SH-SY5Y (cell line): Measurements from ENCODE around the gene TRIM28.

ENCODE experiments used
- GATA2 ChIP-seq: IDR thresholded peaks from 2 replicates; pipeline ENCODE4 v1.6.1; 2011; ENCODE audit warnings: mild to moderate bottlenecking, low read depth, low read length
- GATA3 ChIP-seq: IDR thresholded peaks from 2 replicates; pipeline ENCODE4 v1.6.1; 2011; ENCODE audit warnings: low read depth, mild to moderate bottlenecking, low read length, moderate library complexity

DNA sequence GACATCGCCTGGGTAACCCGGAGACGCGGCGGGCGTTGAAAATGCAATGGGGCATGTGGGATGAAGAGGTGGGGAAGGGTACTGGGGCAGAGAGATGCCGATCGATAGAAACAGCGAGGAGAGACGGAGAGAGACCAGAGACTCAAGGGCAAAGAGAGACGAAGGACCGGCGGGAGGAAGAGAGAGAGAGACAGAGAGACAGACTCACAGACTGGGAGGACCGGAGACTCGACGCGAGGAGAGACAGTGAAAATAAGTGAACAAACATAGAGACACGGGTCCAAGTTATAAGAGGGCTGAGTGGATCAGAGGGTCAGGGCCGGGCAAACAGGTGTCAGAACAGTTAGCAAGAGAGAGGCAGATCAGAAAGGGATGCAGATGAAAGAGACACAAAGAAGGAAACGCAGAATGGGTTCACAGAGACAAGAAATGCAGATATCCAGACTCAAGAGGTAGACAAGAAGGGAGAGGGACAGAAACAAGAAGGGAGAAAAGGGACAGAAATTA lies 29.8 kb downstream of the TRIM28 start:
- TF ChIP-seq GATA2 (no peak), GATA3 (no peak)
